Parathyroid adenoma (tissue), 2 donors: ENCODE data around the gene OR2Y1.
"Not testable (repeated sequence)": the region's sequence is repeated elsewhere in the genome, so short reads cannot be mapped to it uniquely, and the experiment has no call there.

ENCODE experiments used
- H2AFZ ChIP-seq: fragments of 300-600 bp; sonication (generic); one replicate; pipeline ENCODE4 v1.7.0; 2017; ENCODE audit warnings: antibody characterized with exemption, mild to moderate bottlenecking
- H3K27ac ChIP-seq: fragments of 300-600 bp; sonication (generic); one replicate; pipeline ENCODE4 v1.7.0; 2017
- H3K27me3 ChIP-seq: fragments of 300-600 bp; sonication (generic); one replicate; pipeline ENCODE4 v1.7.0; 2017; ENCODE audit warnings: low read length; ENCODE audit not compliant: control insufficient read depth, insufficient read depth
- H3K36me3 ChIP-seq: fragments of 300-600 bp; sonication (generic); one replicate; pipeline ENCODE4 v1.7.0; 2017; ENCODE audit warnings: low read length; ENCODE audit not compliant: control insufficient read depth, insufficient read depth
- H3K4me1 ChIP-seq: fragments of 300-600 bp; sonication (generic); one replicate; pipeline ENCODE4 v1.7.0; 2017; ENCODE audit warnings: control low read depth
- H3K4me2 ChIP-seq: fragments of 300-600 bp; sonication (generic); one replicate; pipeline ENCODE4 v1.7.0; 2017; ENCODE audit warnings: low read length
- H3K4me3 ChIP-seq: fragments of 300-600 bp; sonication (generic); one replicate; pipeline ENCODE4 v1.7.0; 2017; ENCODE audit warnings: low read depth, low read length
- H3K79me2 ChIP-seq: fragments of 300-600 bp; sonication (generic); one replicate; pipeline ENCODE4 v1.7.0; 2017; ENCODE audit warnings: control low read depth
- H3K9ac ChIP-seq: fragments of 300-600 bp; sonication (generic); one replicate; pipeline ENCODE4 v1.7.0; 2017; ENCODE audit warnings: mild to moderate bottlenecking
- H3K9me3 ChIP-seq: fragments of 300-600 bp; sonication (generic); one replicate; pipeline ENCODE4 v1.7.0; 2017; ENCODE audit warnings: low read length; ENCODE audit not compliant: control insufficient read depth
- CTCF ChIP-seq: fragments of 300-600 bp; sonication (generic); IDR thresholded peaks from one replicate; pipeline ENCODE4 v1.7.0; 2017; ENCODE audit warnings: antibody characterized with exemption, mild to moderate bottlenecking
- donor health status: primary hyperparathyroidism.

Gene OR2Y1

GRCh38 chr5:180739958-180740357 is at the start of gene OR2Y1:
TSS of gene OR2Y1 (minus strand) at chr5:180740058. CDS start at chr5:180740058, 0 bp downstream.
- H3K79me2 ChIP-seq, result no peaks in the 10 kb centered on the region
- H3K36me3 ChIP-seq, result no peaks in the 10 kb centered on the region
- H3K4me3 ChIP-seq, result no peak within 1 kb of the TSS
- no peak within 1 kb of the TSS for H3K9ac ChIP-seq
- no peaks in the 10 kb centered on the region for H3K9me3 ChIP-seq
- H3K4me1 ChIP-seq, result no peaks in the 10 kb centered on the region
- TF ChIP-seq CTCF, result no peak
- no peaks in the 10 kb centered on the region for H3K27me3 ChIP-seq
- H2AFZ ChIP-seq, result no peak within 1 kb of the TSS
- no peak within 1 kb of the TSS for H3K4me2 ChIP-seq
- no peak within 1 kb of the TSS for H3K27ac ChIP-seq

- not testable (repeated sequence) for H3K4me2 ChIP-seq, H3K27me3 ChIP-seq, H3K4me3 ChIP-seq, H3K27ac ChIP-seq, H3K4me1 ChIP-seq, H2AFZ ChIP-seq, H3K9me3 ChIP-seq, H3K36me3 ChIP-seq, H3K9ac ChIP-seq
- peaks cover 31% of the 10 kb centered on the region for H3K79me2 ChIP-seq
These were observed 49.0 kb upstream of the OR2Y1 start for GRCh38 chr5:180788651-180789410.

GRCh38 chr5:180787711-180788431 is 48.0 kb upstream of the OR2Y1 start:
- Histone ChIP-seq H3K27me3 (no peaks in the 10 kb centered on the region), H2AFZ (no peak overlapping the region), H3K4me1 (no peaks in the 10 kb centered on the region), H3K36me3 (no peaks in the 10 kb centered on the region), H3K27ac (no peak overlapping the region), H3K79me2 (peaks cover 23% of the 10 kb centered on the region), H3K9ac (no peak overlapping the region), H3K9me3 (no peaks in the 10 kb centered on the region), H3K4me3 (no peak overlapping the region), H3K4me2 (no peak overlapping the region)
- no peak for TF ChIP-seq CTCF

- no peak overlapping the region for H2AFZ ChIP-seq
- H3K79me2 ChIP-seq, result peaks cover 16% of the 10 kb centered on the region
- H3K9me3 ChIP-seq, result no peaks in the 10 kb centered on the region
- no peaks in the 10 kb centered on the region for H3K4me1 ChIP-seq
- H3K27ac ChIP-seq, result peak overlapping the region; percentile 27
- no peak overlapping the region for H3K9ac ChIP-seq
- H3K27me3 ChIP-seq, result no peaks in the 10 kb centered on the region
- H3K4me2 ChIP-seq, result no peak overlapping the region
- H3K4me3 ChIP-seq, result no peak overlapping the region
- H3K36me3 ChIP-seq, result no peaks in the 10 kb centered on the region
- TF ChIP-seq CTCF, result no peak
These were observed 46.9 kb upstream of the OR2Y1 start for GRCh38 chr5:180786531-180787398.

GRCh38 chr5:180785794-180786221 is 46.0 kb upstream of the OR2Y1 start:
- no peaks in the 10 kb centered on the region for H3K9me3 ChIP-seq
- no peaks in the 10 kb centered on the region for H3K4me1 ChIP-seq
- no peaks in the 10 kb centered on the region for H3K27me3 ChIP-seq
- no peaks in the 10 kb centered on the region for H3K36me3 ChIP-seq
- peaks cover 7% of the 10 kb centered on the region for H3K79me2 ChIP-seq
- H3K9ac ChIP-seq, result no peak overlapping the region
- H3K4me2 ChIP-seq, result no peak overlapping the region
- H3K27ac ChIP-seq, result no peak overlapping the region
- H2AFZ ChIP-seq, result no peak overlapping the region
- no peak for TF ChIP-seq CTCF
- no peak overlapping the region for H3K4me3 ChIP-seq
